T-cell (primary cell): ENCODE results near the gene S100A4. TPM values are rescaled to one million over a fixed set of nuclear protein-coding genes. Genes with fewer than 3 reads are reported as not detected.
"Not testable (repeated sequence)": the region's sequence is repeated elsewhere in the genome, so short reads cannot be mapped to it uniquely, and the experiment has no call there.

Experiments used
- ATAC-seq, 4 experiments: fragments of 200-7000 bp in 3 of 4; fragments of 150-1000 bp in 1 of 4; cut with Tn5 transposase; replicated peaks in 1 of 4; 1 replicate in 3 of 4; 2 replicates in 1 of 4; pipeline ENCODE4 v1.10.0; 2021; ENCODE audit warnings: moderate library complexity in 3 of 4, mild to moderate bottlenecking in 2 of 4, moderate number of reproducible peaks in 1 of 4
- CTCF ChIA-PET, 2 donors: fragments of 300-600 bp; sonication (Branson Sonifier 250); formaldehyde crosslinking; loops; one replicate each; lab custom pipeline; 2022; ENCODE audit warnings: antibody characterized with exemption in 2 of 2; lab: Charles Lee
- POLR2A ChIA-PET, 2 donors: fragments of 300-600 bp; sonication (Branson Sonifier 250); formaldehyde crosslinking; loops; one replicate each; lab custom pipeline; 2022; ENCODE audit warnings: antibody characterized with exemption in 2 of 2; lab: Charles Lee
- DNase-seq, 35 experiments: peaks; one replicate each; pipeline versions ENCODE4 v3.0.0 to v3.0.0-alpha.2; 2013 to 2023
- H3K27ac ChIP-seq: one replicate; pipeline ENCODE4 v1.5.1; 2013; ENCODE audit warnings: low read length
- H3K27me3 ChIP-seq, 2 experiments: replicated peaks in 1 of 2; 1 replicate in 1 of 2; 2 replicates in 1 of 2; pipeline versions ENCODE4 v1.6.1 to v1.7.0; 2013; ENCODE audit warnings: low read length in 1 of 2, mixed read lengths in 1 of 2; ENCODE audit not compliant: control insufficient read depth in 2 of 2, insufficient read depth in 2 of 2; ENCODE audit errors: extremely low read depth in 1 of 2
- H3K36me3 ChIP-seq, 2 donors: 1 replicate in 1 of 2; 2 replicates in 1 of 2; pipeline versions ENCODE4 v1.6.1 to v1.7.0; 2013; ENCODE audit warnings: low read length in 1 of 2; ENCODE audit not compliant: control insufficient read depth in 2 of 2, insufficient read depth in 1 of 2; ENCODE audit errors: extremely low read depth in 1 of 2
- H3K4me1 ChIP-seq, 2 experiments: 1 replicate in 1 of 2; 2 replicates in 1 of 2; pipeline versions ENCODE4 v1.6.1 to v1.7.0; 2013; ENCODE audit warnings: low read length in 2 of 2, mixed read lengths in 1 of 2; ENCODE audit not compliant: insufficient read depth in 2 of 2, control insufficient read depth in 1 of 2; ENCODE audit errors: extremely low read depth in 1 of 2
- H3K4me3 ChIP-seq, 2 donors: 1 replicate in 1 of 2; 2 replicates in 1 of 2; pipeline versions ENCODE4 v1.5.1 to v1.7.0; 2013; ENCODE audit warnings: mild to moderate bottlenecking in 2 of 2, low read length in 1 of 2, moderate library complexity in 1 of 2; ENCODE audit not compliant: control insufficient read depth in 1 of 2; ENCODE audit errors: extremely low read depth in 1 of 2
- H3K9me3 ChIP-seq: 2 replicates; pipeline ENCODE4 v1.7.0; 2013
- H3K27ac Mint-ChIP-seq, 2 donors: one replicate each; pipeline ENCODE4 v1.8.0; 2020 to 2021; ENCODE audit warnings: mild to moderate bottlenecking in 2 of 2, mixed read lengths in 2 of 2
- H3K27me3 Mint-ChIP-seq, 2 donors: one replicate each; pipeline ENCODE4 v1.8.0; 2021 to 2022; ENCODE audit warnings: mixed read lengths in 2 of 2
- H3K36me3 Mint-ChIP-seq: one replicate; pipeline ENCODE4 v1.8.0; 2021; ENCODE audit warnings: mixed read lengths
- H3K4me1 Mint-ChIP-seq, 3 donors: one replicate each; pipeline ENCODE4 v1.8.0; 2020 to 2022; ENCODE audit warnings: mixed read lengths in 3 of 3, mild to moderate bottlenecking in 1 of 3
- H3K4me3 Mint-ChIP-seq, 3 donors: one replicate each; pipeline ENCODE4 v1.8.0; 2020 to 2022; ENCODE audit warnings: mild to moderate bottlenecking in 3 of 3, mixed read lengths in 3 of 3, moderate library complexity in 3 of 3
- H3K9me3 Mint-ChIP-seq, 3 donors: one replicate each; pipeline ENCODE4 v1.8.0; 2020 to 2022; ENCODE audit warnings: mixed read lengths in 3 of 3
- WGBS: methylation state at CpG from one replicate; pipeline ENCODE4 v1.1.5; 2013; ENCODE audit warnings: missing lambda C conversion rate; ENCODE audit not compliant: insufficient coverage; 5-methylcytosine and 5-hydroxymethylcytosine counted together
- total RNA-seq, 35 experiments: library from RNA in 6 of 35; stranded (reverse) in 6 of 35; fragments of 120-200 nt in 1 of 35; gene quantifications; one replicate each; pipeline versions ENCODE4 v1.2.1 to v1.2.4 and lab custom pipeline; 2013 to 2026

Gene S100A4
- total RNA-seq, 5 donors from 2014 or later (not counting 1 experiment from before 2014, with no cell fraction given): 297 to 698 (median 384) TPM

GRCh38 chr1:153577624-153578051 lies 32.0 kb upstream of the S100A4 start:
- Histone ChIP-seq H3K4me1 (no peaks in the 10 kb centered on the region), H3K4me3 (no peak overlapping the region), H3K9me3 (no peaks in the 10 kb centered on the region), H3K36me3 (no peaks in the 10 kb centered on the region), H3K27ac (no peak overlapping the region), H3K27me3 (peaks cover 0 to 28% of the 10 kb centered on the region in 2 experiments)
- H3K27me3 Mint-ChIP-seq: peaks cover 21 to 29% of the 10 kb centered on the region in 2 donors
- ChIA-PET POLR2A (no interaction called here), CTCF (interaction anchor here in 1 of 2 donors (0.7 kb wide), 1 partner anchor 21 kb away, joined by 3 read pairs; no protein-coding TSS in a partner anchor)
- H3K4me1 Mint-ChIP-seq: peaks cover 0 to 7% (median 5%) of the 10 kb centered on the region in 3 donors
- ATAC-seq: no peak
- H3K9me3 Mint-ChIP-seq: no peaks in the 10 kb centered on the region
- H3K4me3 Mint-ChIP-seq: no peak overlapping the region
- no peak overlapping the region for H3K27ac Mint-ChIP-seq
- 60% methylated on average over 9 of the region's 9 CpGs for WGBS
- no peaks in the 10 kb centered on the region for H3K36me3 Mint-ChIP-seq
- DNase-seq: no peak

GRCh38 chr1:153577138-153577537 lies 31.5 kb upstream of the S100A4 start:
- Histone ChIP-seq H3K27me3 (peaks cover 0 to 28% of the 10 kb centered on the region in 2 experiments), H3K9me3 (no peaks in the 10 kb centered on the region), H3K36me3 (no peaks in the 10 kb centered on the region), H3K4me3 (no peak overlapping the region), H3K27ac (no peak overlapping the region), H3K4me1 (no peaks in the 10 kb centered on the region)
- ChIA-PET CTCF (no interaction called here), POLR2A (no interaction called here)
- 70% methylated on average over 2 of the region's 4 CpGs for WGBS
- Mint-ChIP-seq H3K36me3 (no peaks in the 10 kb centered on the region), H3K27ac (no peak overlapping the region), H3K4me3 (no peak overlapping the region), H3K4me1 (peaks cover 0 to 9% (median 7%) of the 10 kb centered on the region in 3 donors), H3K27me3 (peaks cover 21 to 29% of the 10 kb centered on the region in 2 donors), H3K9me3 (no peaks in the 10 kb centered on the region)
- DNase-seq (no peak), ATAC-seq (no peak)

- H3K4me1 ChIP-seq, H3K36me3 Mint-ChIP-seq, H3K9me3 Mint-ChIP-seq, POLR2A ChIA-PET, H3K4me3 ChIP-seq, CTCF ChIA-PET, H3K27ac ChIP-seq, ATAC-seq, H3K36me3 ChIP-seq, H3K9me3 ChIP-seq, H3K4me3 Mint-ChIP-seq, H3K27ac Mint-ChIP-seq, DNase-seq, H3K4me1 Mint-ChIP-seq: not testable (repeated sequence)
- H3K27me3 ChIP-seq: peaks cover 0 to 22% of the 10 kb centered on the region in 2 experiments
- H3K27me3 Mint-ChIP-seq: peaks cover 24 to 29% of the 10 kb centered on the region in 2 donors
- WGBS: no CpG with 5 or more reads among the region's 10 CpGs
Observed at GRCh38 chr1:153575497-153575896, 29.9 kb upstream of the S100A4 start.

GRCh38 chr1:153575081-153575491 lies 29.5 kb upstream of the S100A4 start:
- H3K9me3 ChIP-seq, H3K9me3 Mint-ChIP-seq, POLR2A ChIA-PET, H3K27ac Mint-ChIP-seq, H3K36me3 ChIP-seq, H3K27ac ChIP-seq, ATAC-seq, DNase-seq, H3K4me1 ChIP-seq, H3K36me3 Mint-ChIP-seq, H3K4me1 Mint-ChIP-seq, H3K4me3 Mint-ChIP-seq, H3K4me3 ChIP-seq, CTCF ChIA-PET: not testable (repeated sequence)
- H3K27me3 Mint-ChIP-seq: peaks cover 24 to 29% of the 10 kb centered on the region in 2 donors
- H3K27me3 ChIP-seq: peaks cover 0 to 22% of the 10 kb centered on the region in 2 experiments
- 90% methylated on average over 17 of the region's 35 CpGs for WGBS

- peaks cover 0 to 6% of the 10 kb centered on the region in 2 experiments for H3K4me1 ChIP-seq
- Mint-ChIP-seq H3K27me3 (peaks cover 13 to 18% of the 10 kb centered on the region in 2 donors), H3K4me3 (no peak overlapping the region), H3K27ac (no peak overlapping the region), H3K4me1 (peaks cover 6 to 18% (median 14%) of the 10 kb centered on the region in 3 donors), H3K36me3 (no peaks in the 10 kb centered on the region), H3K9me3 (no peaks in the 10 kb centered on the region)
- ATAC-seq (no peak), DNase-seq (no peak)
- no peaks in the 10 kb centered on the region for H3K9me3 ChIP-seq
- WGBS: no CpG with 5 or more reads among the region's 3 CpGs
- ChIA-PET POLR2A (interaction anchor here in 1 of 2 donors (0.7 kb wide), 1 partner anchor 17 kb away, joined by 8 read pairs; no protein-coding TSS in a partner anchor), CTCF (interaction anchor here (1.7 to 2.2 kb wide), 2 partner anchors 42 to 63 kb away, joined by 6 to 13 read pairs; no protein-coding TSS in a partner anchor)
- peaks cover 0 to 26% of the 10 kb centered on the region in 2 experiments for H3K27me3 ChIP-seq
- no peaks in the 10 kb centered on the region for H3K36me3 ChIP-seq
- H3K27ac ChIP-seq: no peak overlapping the region
- no peak overlapping the region for H3K4me3 ChIP-seq
Observed at GRCh38 chr1:153573351-153573750, 27.7 kb upstream of the S100A4 start.

GRCh38 chr1:153572569-153573015 lies 27.0 kb upstream of the S100A4 start:
- ChIA-PET CTCF (interaction anchor here (1.2 to 2.2 kb wide), 8 partner anchors 14 to 178 kb away, joined by 3 to 13 read pairs (median 4); partner anchors contain the start of gene S100A6 (in 1 of the 2)), POLR2A (no interaction called here)
- no peaks in the 10 kb centered on the region for H3K36me3 ChIP-seq
- no peak overlapping the region for H3K27ac ChIP-seq
- 27% methylated on average over 3 of the region's 3 CpGs for WGBS
- Mint-ChIP-seq H3K4me1 (peaks cover 12 to 24% (median 22%) of the 10 kb centered on the region in 3 donors), H3K36me3 (no peaks in the 10 kb centered on the region), H3K4me3 (no peak overlapping the region), H3K9me3 (no peaks in the 10 kb centered on the region), H3K27me3 (peaks cover 5 to 10% of the 10 kb centered on the region in 2 donors), H3K27ac (peak overlapping the region; percentile 34 to 43)
- H3K4me1 ChIP-seq: peaks cover 0 to 13% of the 10 kb centered on the region in 2 experiments
- peak; percentile 68 to 87 (median 76) for ATAC-seq
- H3K4me3 ChIP-seq: no peak overlapping the region
- H3K27me3 ChIP-seq: peaks cover 0 to 22% of the 10 kb centered on the region in 2 experiments
- H3K9me3 ChIP-seq: no peaks in the 10 kb centered on the region
- peak in 30 of 35 experiments; percentile 12 to 60 (median 34) for DNase-seq
